ENCODE results near the gene ZNF101. TPM values are rescaled to one million over a fixed set of nuclear protein-coding genes. Genes with fewer than 3 reads are reported as not detected.
A peak's percentile ranks its signal among the peaks of the same experiment; 100 is the strongest.

ZNF101 gene
- total RNA-seq, 1 donor from 2014 or later: 44.2 TPM

DNA sequence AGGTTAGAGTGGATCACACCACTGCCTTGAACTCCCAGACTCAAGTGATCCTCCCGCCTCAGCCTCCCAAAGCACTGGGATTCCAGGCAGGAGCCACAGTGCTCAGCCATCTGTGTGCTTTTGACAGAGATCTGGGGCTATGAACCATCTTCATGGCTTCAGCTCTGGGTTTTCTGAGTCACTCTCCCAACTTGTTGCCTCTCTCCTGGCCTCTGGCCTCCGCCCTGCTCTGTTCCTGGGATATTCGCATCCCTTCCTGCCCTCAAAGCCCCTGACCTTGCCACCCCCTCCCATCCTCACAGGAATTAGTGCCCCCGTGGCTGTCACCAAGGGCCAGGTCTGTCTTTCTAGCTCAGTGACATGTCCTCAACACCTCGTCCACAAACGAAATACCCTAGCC, 19.5 kb upstream of the ZNF101 start:
- intact Hi-C loops (cut with micrococcal nuclease): no loop called here
- H3K27me3 Mint-ChIP-seq: no peaks in the 10 kb centered on the region
- peaks cover 63% of the 10 kb centered on the region for H3K36me3 Mint-ChIP-seq (ENCODE audit: low read depth)
- no peaks in the 10 kb centered on the region for H3K4me1 Mint-ChIP-seq
- no peaks in the 10 kb centered on the region for H3K9me3 Mint-ChIP-seq
- no peak overlapping the region for H3K4me3 Mint-ChIP-seq
- no peak for DNase-seq
- peak overlapping the region; percentile 53 for H3K27ac Mint-ChIP-seq

DNA sequence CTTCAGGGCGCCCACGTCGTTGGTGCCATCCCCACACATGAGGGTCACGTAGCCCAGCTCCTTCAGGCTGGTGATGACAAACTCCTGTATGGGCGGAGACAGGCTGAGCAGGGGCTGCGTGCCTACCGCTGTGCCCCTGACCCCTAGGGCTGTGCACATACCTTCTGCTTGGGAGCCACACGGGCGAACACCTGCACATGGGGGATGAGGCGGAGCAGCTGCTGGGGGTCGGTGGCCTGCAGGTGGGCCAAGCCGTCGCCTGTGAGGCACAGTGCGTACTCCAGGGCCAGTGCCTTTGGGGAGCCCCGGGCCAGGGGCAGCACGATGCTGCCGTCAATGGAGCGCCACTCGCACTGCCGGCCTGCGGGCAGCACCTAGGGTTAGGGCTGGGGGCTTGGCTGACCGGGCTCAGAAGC, 19.1 kb upstream of the ZNF101 start:
- peaks cover 65% of the 10 kb centered on the region for H3K36me3 Mint-ChIP-seq (ENCODE audit: low read depth)
- no peak for DNase-seq
- no peaks in the 10 kb centered on the region for H3K27me3 Mint-ChIP-seq
- no peaks in the 10 kb centered on the region for H3K4me1 Mint-ChIP-seq
- intact Hi-C loops (cut with micrococcal nuclease): no loop called here
- H3K4me3 Mint-ChIP-seq: no peak overlapping the region
- H3K9me3 Mint-ChIP-seq: no peaks in the 10 kb centered on the region
- H3K27ac Mint-ChIP-seq: peak overlapping the region; percentile 53

GRCh38 chr19:19650331-19650730, 18.3 kb upstream of the ZNF101 start:
- Mint-ChIP-seq H3K27ac (no peak overlapping the region), H3K9me3 (no peaks in the 10 kb centered on the region), H3K36me3 (ENCODE audit: low read depth) (peaks cover 63% of the 10 kb centered on the region), H3K4me3 (no peak overlapping the region), H3K4me1 (no peaks in the 10 kb centered on the region), H3K27me3 (no peaks in the 10 kb centered on the region)
- intact Hi-C loops (cut with micrococcal nuclease): no loop called here
- DNase-seq: no peak

- no peaks in the 10 kb centered on the region for H3K27me3 Mint-ChIP-seq
- H3K4me3 Mint-ChIP-seq: no peak overlapping the region
- H3K4me1 Mint-ChIP-seq: no peaks in the 10 kb centered on the region
- H3K9me3 Mint-ChIP-seq: no peaks in the 10 kb centered on the region
- H3K27ac Mint-ChIP-seq: no peak overlapping the region
- peaks cover 61% of the 10 kb centered on the region for H3K36me3 Mint-ChIP-seq (ENCODE audit: low read depth)
- intact Hi-C loops (cut with micrococcal nuclease): no loop called here
- DNase-seq: no peak
Measured at GRCh38 chr19:19651076-19651475, 17.6 kb upstream of the ZNF101 start.

GRCh38 chr19:19652482-19653295, 15.9 kb upstream of the ZNF101 start:
- intact Hi-C loops (cut with micrococcal nuclease): no loop called here
- DNase-seq: no peak
- H3K27ac Mint-ChIP-seq: no peak overlapping the region
- H3K4me3 Mint-ChIP-seq: no peak overlapping the region
- peaks cover 64% of the 10 kb centered on the region for H3K36me3 Mint-ChIP-seq (ENCODE audit: low read depth)
- no peaks in the 10 kb centered on the region for H3K4me1 Mint-ChIP-seq
- no peaks in the 10 kb centered on the region for H3K9me3 Mint-ChIP-seq
- no peaks in the 10 kb centered on the region for H3K27me3 Mint-ChIP-seq

DNA sequence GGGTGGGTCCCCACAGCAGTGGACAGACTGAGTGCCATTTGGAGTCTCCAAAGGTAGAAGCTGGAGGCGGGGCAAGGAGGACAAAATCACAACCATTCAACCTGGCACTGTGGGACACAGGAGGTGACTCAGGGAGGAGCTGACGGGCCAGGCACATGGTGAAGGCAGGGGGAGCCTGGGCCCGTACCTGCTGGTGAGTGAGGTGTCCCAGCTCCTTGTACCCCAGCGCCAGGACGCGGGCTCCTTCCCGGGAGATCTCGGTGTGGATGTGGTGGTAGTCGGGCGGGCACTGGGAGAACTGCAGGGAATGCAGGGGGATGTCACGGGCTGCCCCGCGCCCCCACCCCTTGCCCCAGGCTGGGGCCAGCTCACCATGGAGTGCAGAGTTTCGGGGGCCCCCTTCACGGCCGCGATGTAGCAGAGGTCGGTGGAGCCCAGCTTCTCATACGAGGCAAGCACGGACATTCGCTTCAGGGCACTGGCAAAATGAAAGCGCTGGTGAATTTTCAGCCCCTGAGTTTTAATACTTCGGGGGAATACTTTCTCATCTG, 15.0 kb upstream of the ZNF101 start:
- H3K4me3 Mint-ChIP-seq: no peak overlapping the region
- H3K4me1 Mint-ChIP-seq: peaks cover 4% of the 10 kb centered on the region
- H3K27ac Mint-ChIP-seq: no peak overlapping the region
- no peaks in the 10 kb centered on the region for H3K27me3 Mint-ChIP-seq
- peaks cover 67% of the 10 kb centered on the region for H3K36me3 Mint-ChIP-seq (ENCODE audit: low read depth)
- no peak for DNase-seq
- intact Hi-C loops (cut with micrococcal nuclease): no loop called here
- no peaks in the 10 kb centered on the region for H3K9me3 Mint-ChIP-seq

DNA sequence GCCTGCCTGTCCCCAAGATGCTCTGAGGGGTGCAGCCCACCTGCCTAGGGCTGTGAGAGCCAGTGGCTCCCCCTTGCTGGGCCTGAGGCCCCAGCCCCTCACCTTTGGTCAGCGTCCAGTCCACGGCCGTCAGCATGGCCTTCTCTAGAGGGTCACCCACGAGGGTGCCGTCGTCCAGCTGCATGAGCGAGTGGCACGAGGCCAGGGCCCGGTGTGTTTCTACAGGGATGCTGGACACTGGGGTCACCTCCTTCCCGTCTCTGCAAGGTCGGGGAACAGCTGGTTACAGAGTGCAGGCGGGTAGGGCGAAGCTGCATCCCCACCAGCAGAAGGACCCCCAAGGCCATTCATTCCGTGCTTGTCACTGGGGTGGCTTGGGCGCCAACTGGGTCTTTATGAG, 14.2 kb upstream of the ZNF101 start:
- peaks cover 67% of the 10 kb centered on the region for H3K36me3 Mint-ChIP-seq (ENCODE audit: low read depth)
- DNase-seq: no peak
- H3K4me1 Mint-ChIP-seq: peaks cover 4% of the 10 kb centered on the region
- H3K9me3 Mint-ChIP-seq: no peaks in the 10 kb centered on the region
- H3K27me3 Mint-ChIP-seq: no peaks in the 10 kb centered on the region
- no peak overlapping the region for H3K4me3 Mint-ChIP-seq
- intact Hi-C loops (cut with micrococcal nuclease): no loop called here
- no peak overlapping the region for H3K27ac Mint-ChIP-seq

DNA sequence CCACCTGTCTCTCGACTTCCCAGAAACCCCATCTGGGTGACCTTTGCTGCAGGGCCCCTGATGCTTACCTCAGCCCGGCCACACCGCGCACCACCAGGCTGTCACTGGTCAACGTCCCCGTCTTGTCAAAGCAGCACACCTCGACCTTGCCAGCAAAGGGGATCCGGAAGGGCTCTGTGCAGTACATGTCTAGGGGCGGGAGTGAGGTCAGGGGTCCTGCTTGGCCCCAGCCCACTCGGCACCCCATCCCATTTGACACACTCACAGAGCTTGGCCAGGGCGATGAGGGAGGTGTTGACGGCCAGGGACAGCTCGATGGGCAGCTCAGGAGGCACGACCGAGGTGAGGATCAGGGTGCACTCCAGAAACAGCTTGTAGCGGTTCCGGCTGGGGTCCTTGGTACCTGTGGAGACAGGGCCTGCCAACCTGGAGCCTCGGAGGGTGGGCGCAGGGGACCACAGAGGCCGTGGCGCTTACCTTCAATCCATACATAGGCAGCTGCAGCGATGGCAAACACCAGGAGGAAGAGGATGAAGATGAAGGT, 13.5 kb upstream of the ZNF101 start:
- Mint-ChIP-seq H3K9me3 (no peaks in the 10 kb centered on the region), H3K36me3 (ENCODE audit: low read depth) (peaks cover 72% of the 10 kb centered on the region), H3K4me3 (no peak overlapping the region), H3K27ac (no peak overlapping the region), H3K27me3 (no peaks in the 10 kb centered on the region), H3K4me1 (peaks cover 4% of the 10 kb centered on the region)
- intact Hi-C loops (cut with micrococcal nuclease): no loop called here
- DNase-seq: no peak

DNA sequence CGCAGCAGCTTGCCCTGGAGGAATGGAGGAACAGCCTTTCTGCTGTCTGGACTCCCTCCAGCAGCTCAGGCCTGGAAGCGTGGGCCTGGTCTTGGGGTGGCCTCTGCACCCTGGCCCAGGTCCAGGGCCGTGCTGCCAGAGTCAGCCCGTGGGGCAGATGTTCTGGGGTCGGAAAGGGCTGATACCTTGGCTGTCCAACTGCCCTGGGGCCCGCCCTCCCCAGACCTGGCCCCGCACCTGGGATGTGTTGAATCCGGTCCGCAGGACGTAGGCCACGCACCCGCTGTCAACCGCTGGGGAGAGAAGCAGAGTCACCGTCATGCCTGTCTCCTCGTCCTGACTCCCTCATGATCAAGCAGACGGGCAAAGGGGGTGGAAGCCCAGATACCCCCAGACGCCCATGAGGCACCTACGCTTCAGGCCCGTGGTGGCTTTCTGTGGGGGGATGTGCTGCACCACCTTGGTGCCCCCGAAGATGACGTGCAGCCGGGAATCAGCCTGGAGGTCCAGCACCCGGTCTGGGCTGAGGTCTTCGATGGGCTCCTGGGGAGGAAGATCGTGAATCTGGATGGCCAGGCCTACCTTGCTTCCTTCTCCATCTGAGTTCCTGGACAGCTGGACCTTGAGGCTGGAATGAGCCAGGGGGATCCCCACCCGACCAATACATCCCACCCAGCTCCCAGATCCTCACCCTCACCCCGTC, 12.8 kb upstream of the ZNF101 start:
- Mint-ChIP-seq H3K36me3 (ENCODE audit: low read depth) (peaks cover 68% of the 10 kb centered on the region), H3K9me3 (no peaks in the 10 kb centered on the region), H3K4me3 (no peak overlapping the region), H3K27ac (no peak overlapping the region), H3K4me1 (peaks cover 4% of the 10 kb centered on the region), H3K27me3 (no peaks in the 10 kb centered on the region)
- DNase-seq: no peak
- intact Hi-C loops (cut with micrococcal nuclease): no loop called here

GRCh38 chr19:19656451-19657396, 11.9 kb upstream of the ZNF101 start:
- H3K4me1 Mint-ChIP-seq: peaks cover 12% of the 10 kb centered on the region
- H3K9me3 Mint-ChIP-seq: no peaks in the 10 kb centered on the region
- H3K4me3 Mint-ChIP-seq: no peak overlapping the region
- H3K27me3 Mint-ChIP-seq: no peaks in the 10 kb centered on the region
- no peak for DNase-seq
- peaks cover 67% of the 10 kb centered on the region for H3K36me3 Mint-ChIP-seq (ENCODE audit: low read depth)
- intact Hi-C loops (cut with micrococcal nuclease): no loop called here
- no peak overlapping the region for H3K27ac Mint-ChIP-seq

- Mint-ChIP-seq H3K27ac (no peak overlapping the region), H3K36me3 (ENCODE audit: low read depth) (peaks cover 69% of the 10 kb centered on the region), H3K27me3 (no peaks in the 10 kb centered on the region), H3K4me1 (peaks cover 18% of the 10 kb centered on the region), H3K9me3 (no peaks in the 10 kb centered on the region), H3K4me3 (no peak overlapping the region)
- DNase-seq: no peak
- intact Hi-C loops (cut with micrococcal nuclease): no loop called here
Measured at GRCh38 chr19:19657397-19657783, 11.2 kb upstream of the ZNF101 start.

- intact Hi-C loops (cut with micrococcal nuclease): loop anchor here (10.0 kb wide), 2 partner anchors 245 to 765 kb away; partner anchors contain the start of gene ZNF93
- no peak overlapping the region for H3K4me3 Mint-ChIP-seq
- peaks cover 63% of the 10 kb centered on the region for H3K36me3 Mint-ChIP-seq (ENCODE audit: low read depth)
- DNase-seq: no peak
- H3K27ac Mint-ChIP-seq: no peak overlapping the region
- H3K27me3 Mint-ChIP-seq: no peaks in the 10 kb centered on the region
- H3K9me3 Mint-ChIP-seq: no peaks in the 10 kb centered on the region
- H3K4me1 Mint-ChIP-seq: peaks cover 27% of the 10 kb centered on the region
Measured at GRCh38 chr19:19659646-19660245, 8.9 kb upstream of the ZNF101 start.

- H3K9me3 Mint-ChIP-seq: no peaks in the 10 kb centered on the region
- peaks cover 53% of the 10 kb centered on the region for H3K36me3 Mint-ChIP-seq (ENCODE audit: low read depth)
- H3K4me3 Mint-ChIP-seq: peak overlapping the region; percentile 97
- peak overlapping the region; percentile 95 for H3K27ac Mint-ChIP-seq
- no peaks in the 10 kb centered on the region for H3K27me3 Mint-ChIP-seq
- intact Hi-C loops (cut with micrococcal nuclease): loop anchor here (10.0 kb wide), 2 partner anchors 244 to 764 kb away; partner anchors contain the start of gene ZNF93
- no peak for DNase-seq
- peaks cover 27% of the 10 kb centered on the region for H3K4me1 Mint-ChIP-seq
Measured at GRCh38 chr19:19661141-19661674, 7.4 kb upstream of the ZNF101 start.
